GM13976 (cell line): ENCODE measurements around the gene BAMBI.

Experiments
- DNase-seq: peaks from one replicate; pipeline ENCODE4 v3.0.0; 2012; ENCODE audit warnings: low spot score
- in situ Hi-C: fragments of 300-500 bp; cut with MboI; formaldehyde crosslinking; loops from one replicate; pipeline ENCODE4 v1.12.0; 2022; ENCODE audit warnings: low sequenced_read_pairs, mixed read lengths, inconsistent platforms; ENCODE audit not compliant: unreplicated experiment
- TF ChIP-seq, protein P1 (sequence below): IDR thresholded peaks from 2 replicates; pipeline ENCODE4 v1.5.1; 2012; ENCODE audit warnings: borderline replicate concordance, mild to moderate bottlenecking; ENCODE audit not compliant: insufficient read depth; ENCODE audit errors: extremely low read depth, missing control alignments, control extremely low read depth

The BAMBI gene, protein sequence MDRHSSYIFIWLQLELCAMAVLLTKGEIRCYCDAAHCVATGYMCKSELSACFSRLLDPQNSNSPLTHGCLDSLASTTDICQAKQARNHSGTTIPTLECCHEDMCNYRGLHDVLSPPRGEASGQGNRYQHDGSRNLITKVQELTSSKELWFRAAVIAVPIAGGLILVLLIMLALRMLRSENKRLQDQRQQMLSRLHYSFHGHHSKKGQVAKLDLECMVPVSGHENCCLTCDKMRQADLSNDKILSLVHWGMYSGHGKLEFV

DNA sequence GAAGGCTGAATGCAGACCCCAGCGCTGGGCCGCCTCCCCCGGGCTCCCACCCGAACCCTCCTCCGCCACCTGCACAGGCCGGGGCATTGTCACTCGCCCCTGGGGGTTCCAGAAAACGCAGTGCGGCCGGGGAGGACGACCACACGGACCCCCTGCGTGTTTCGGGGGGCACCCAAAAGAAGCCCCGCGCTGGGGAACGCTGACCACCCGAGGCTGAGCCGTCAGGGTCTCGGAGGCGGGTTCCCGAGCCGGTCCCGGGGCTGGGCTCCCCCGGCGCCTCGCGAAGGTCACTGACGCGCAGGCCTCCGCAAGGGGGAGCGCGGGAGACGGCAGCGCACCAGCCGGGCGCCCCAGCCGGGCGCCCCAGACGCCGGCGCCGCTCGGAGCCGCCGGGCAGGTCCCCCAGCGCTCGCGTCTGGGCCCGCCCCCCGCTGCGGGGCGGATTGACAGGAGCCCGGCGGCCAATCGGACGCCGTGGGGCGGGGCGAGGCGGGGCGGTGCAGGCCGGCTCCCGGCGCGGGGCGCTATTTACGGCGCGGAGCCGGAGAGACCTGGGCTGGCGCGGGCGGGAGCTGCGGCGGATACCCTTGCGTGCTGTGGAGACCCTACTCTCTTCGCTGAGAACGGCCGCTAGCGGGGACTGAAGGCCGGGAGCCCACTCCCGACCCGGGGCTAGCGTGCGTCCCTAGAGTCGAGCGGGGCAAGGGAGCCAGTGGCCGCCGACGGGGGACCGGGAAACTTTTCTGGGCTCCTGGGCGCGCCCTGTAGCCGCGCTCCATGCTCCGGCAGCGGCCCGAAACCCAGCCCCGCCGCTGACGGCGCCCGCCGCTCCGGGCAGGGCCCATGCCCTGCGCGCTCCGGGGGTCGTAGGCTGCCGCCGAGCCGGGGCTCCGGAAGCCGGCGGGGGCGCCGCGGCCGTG is at the start of gene BAMBI:
Gene BAMBI, plus strand, starts transcription at position 554 of the 920 bp plus-strand sequence. CDS start 377 bp downstream, outside the sequence.
- in situ Hi-C loops = no loop called here
- TF ChIP-seq, protein P1, sequence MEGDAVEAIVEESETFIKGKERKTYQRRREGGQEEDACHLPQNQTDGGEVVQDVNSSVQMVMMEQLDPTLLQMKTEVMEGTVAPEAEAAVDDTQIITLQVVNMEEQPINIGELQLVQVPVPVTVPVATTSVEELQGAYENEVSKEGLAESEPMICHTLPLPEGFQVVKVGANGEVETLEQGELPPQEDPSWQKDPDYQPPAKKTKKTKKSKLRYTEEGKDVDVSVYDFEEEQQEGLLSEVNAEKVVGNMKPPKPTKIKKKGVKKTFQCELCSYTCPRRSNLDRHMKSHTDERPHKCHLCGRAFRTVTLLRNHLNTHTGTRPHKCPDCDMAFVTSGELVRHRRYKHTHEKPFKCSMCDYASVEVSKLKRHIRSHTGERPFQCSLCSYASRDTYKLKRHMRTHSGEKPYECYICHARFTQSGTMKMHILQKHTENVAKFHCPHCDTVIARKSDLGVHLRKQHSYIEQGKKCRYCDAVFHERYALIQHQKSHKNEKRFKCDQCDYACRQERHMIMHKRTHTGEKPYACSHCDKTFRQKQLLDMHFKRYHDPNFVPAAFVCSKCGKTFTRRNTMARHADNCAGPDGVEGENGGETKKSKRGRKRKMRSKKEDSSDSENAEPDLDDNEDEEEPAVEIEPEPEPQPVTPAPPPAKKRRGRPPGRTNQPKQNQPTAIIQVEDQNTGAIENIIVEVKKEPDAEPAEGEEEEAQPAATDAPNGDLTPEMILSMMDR = peak; percentile 80
- DNase-seq = peak; percentile 95

DNA sequence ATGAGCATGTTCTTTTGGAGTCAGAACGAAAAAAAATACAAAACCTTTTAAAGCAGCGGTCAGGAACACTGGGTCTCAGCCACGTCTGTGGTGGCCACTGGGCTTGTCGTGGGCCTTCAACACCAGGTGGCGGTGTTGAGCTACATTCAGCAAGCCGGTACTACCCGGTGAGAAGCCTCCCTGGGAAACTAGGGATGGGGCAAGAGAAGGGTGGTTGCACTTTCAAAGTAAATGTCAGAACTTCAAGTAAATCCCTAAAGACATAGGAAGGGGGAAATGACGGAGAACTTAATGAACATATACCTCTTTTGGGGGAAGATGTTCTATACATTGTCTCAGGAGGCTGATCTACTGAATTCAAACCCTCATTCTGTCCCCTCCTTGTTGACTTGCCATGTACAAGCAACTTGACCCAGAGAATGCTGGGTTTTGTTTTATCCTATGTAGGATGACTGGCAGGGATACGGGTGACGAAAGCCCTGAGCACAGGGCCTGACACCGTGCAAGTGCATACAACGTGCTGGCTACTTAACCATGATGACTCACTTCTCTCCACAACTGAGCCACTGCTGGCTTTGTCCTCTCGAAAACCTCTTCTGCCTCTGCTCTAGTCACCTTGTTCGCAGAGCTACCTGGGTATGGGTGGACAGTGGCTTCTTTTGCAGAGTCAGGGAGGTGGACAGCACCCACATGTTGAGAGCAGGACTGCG is 49.0 kb upstream of the BAMBI start:
- in situ Hi-C loops = no loop called here

DNA sequence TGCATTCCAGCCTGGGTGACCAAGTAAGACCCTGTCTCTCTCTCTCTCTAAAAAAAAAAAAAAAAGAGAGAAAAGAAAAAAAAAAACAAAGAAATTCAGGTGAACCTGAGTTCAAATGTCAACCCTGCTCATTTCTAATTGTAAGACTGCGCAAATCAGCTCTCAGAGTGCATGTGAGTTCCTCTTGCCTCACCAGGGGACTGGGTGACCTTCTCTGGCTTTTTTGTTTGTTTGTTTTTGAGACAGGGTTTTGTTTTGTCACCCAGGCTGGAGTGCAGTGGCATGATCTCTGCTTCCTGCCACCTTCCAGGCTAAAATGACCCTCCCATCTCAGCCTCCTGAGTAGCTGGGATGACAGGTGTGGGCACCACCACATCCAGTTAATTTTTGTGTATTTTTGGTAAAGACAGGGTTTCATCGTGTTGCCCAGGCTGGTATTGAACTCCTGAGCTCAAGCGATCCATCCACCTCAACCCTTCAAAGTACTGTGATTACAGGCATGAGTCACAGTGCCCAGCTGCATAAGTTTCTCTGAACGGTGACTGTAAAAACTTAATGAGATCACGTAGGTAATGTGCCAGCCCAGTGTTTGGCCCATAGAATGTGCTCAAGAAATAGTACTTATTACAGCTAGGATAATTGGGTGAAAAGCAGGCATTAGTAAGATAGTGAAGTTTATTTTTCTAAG is 45.3 kb upstream of the BAMBI start:
- TF ChIP-seq, protein P1 = no peak
- in situ Hi-C loops = no loop called here
- no peak for DNase-seq

More for the DNA sequence above, 49.0 kb upstream of the BAMBI start:
- DNase-seq = peak; percentile 73
- TF ChIP-seq, protein P1 = peak; percentile 95

DNA sequence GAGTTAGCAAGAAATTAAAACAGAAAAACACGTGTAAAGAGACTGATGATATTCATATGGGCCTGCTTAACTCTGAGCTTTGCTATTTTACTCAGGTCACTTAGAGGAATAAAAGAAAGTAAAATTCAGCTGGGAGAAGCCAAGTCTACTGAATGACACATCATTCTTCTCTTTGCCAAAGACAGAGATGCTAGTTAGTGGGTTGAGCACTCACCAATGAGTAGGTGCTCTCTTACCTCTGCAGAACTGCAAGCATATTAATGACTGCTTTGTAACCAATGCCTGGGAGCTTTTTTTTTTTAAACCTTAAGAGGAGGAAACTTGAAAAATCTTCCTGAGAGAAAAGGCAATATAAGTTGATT is 44.8 kb upstream of the BAMBI start:
- TF ChIP-seq, protein P1 = no peak
- no peak for DNase-seq
- in situ Hi-C loops = no loop called here

DNA sequence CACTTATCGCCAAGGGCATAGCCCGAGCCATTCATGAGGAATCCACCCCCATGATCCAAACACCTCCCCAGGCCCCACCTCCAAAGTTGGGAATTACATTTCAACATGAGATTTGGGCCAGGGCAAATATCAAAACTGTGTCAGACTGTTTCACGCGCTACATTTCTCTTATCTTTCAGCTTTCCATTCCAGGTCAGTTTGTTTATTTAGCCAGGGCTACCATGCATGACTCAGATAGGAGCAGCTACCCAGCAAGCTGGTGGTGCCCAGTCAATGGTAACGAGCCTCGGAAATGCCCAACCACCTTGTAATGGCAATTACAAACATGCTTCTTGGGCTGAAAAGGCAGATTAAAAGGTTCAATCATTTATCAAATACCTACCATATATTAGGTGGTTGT is 43.6 kb upstream of the BAMBI start:
- TF ChIP-seq, protein P1 = no peak
- in situ Hi-C loops = no loop called here
- DNase-seq = no peak

DNA sequence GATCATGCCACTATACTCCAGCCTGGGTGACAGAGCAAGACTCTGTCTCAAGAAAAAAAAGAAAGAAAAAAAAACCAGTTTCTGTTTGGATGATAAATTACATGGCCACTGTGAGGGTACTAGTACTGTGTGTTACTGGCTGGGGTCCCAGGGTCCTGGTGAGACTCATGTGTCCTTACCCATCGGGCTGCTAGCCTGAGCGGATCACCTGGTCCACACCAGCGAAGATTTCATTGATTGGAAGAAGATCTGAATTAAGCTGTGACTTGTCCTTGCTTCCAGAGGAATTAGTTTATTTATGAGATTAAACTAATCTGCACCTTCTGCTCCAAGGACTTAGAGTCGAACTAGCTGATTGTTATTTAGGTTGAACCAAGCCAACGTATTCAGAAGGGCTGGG is 40.0 kb upstream of the BAMBI start:
- no peak for DNase-seq
- TF ChIP-seq, protein P1 = no peak
- in situ Hi-C loops = no loop called here
